AG04450 (cell line): Measurements from ENCODE around the gene BFAR. TPM values are rescaled to one million over a fixed set of nuclear protein-coding genes. Genes with fewer than 3 reads are reported as not detected.

Experiments used
- CTCF ChIA-PET: fragments of 300-600, 350-600 bp; formaldehyde crosslinking; extraction: SDS; loops from one replicate; lab custom pipeline; 2022; ENCODE audit warnings: antibody characterized with exemption, inconsistent platforms; lab: Charles Lee
- POLR2A ChIA-PET: fragments of 350-600 bp; formaldehyde crosslinking; extraction: SDS; loops from one replicate; lab custom pipeline; 2021; ENCODE audit warnings: antibody characterized with exemption, inconsistent platforms; lab: Yijun Ruan, JAX
- DNase-seq: peaks from one replicate; pipeline ENCODE4 v3.0.0-alpha.2; 2011; ENCODE audit warnings: low read depth, low spot score
- H3K27ac ChIP-seq: one replicate; pipeline ENCODE4 v1.5.1; 2012; ENCODE audit warnings: low read depth, low read length, control low read depth
- H3K27me3 ChIP-seq: one replicate; pipeline ENCODE4 v1.6.0; 2012; ENCODE audit warnings: low read length; ENCODE audit not compliant: control insufficient read depth, insufficient read depth
- H3K4me3 ChIP-seq: 2 replicates; pipeline ENCODE4 v1.5.1; 2011; ENCODE audit warnings: mild to moderate bottlenecking, low read depth, low read length, control low read depth
- H3K9me3 ChIP-seq: 2 replicates; pipeline ENCODE4 v1.5.1; 2012; ENCODE audit warnings: low read length; ENCODE audit not compliant: control insufficient read depth, insufficient read depth
- polyA minus RNA-seq: library from RNA; depleted of rRNA, polyadenylated mRNA; stranded (reverse); fragments of >200 nt; gene quantifications from 2 replicates; pipeline ENCODE4 v1.2.3, GENCODE V29; 2011; rRNA and poly(A)+ RNA removed
- polyA plus RNA-seq: library from polyadenylated mRNA; depleted of rRNA; stranded (reverse); fragments of >200 nt; gene quantifications from 2 replicates; pipeline ENCODE4 v1.2.3, GENCODE V29; 2011; rRNA removed
- TF ChIP-seq, protein P1 (sequence below): IDR thresholded peaks from 2 replicates; pipeline ENCODE4 v1.5.1; 2011; ENCODE audit warnings: low read depth, low read length, control low read depth, inconsistent platforms

The BFAR gene, protein sequence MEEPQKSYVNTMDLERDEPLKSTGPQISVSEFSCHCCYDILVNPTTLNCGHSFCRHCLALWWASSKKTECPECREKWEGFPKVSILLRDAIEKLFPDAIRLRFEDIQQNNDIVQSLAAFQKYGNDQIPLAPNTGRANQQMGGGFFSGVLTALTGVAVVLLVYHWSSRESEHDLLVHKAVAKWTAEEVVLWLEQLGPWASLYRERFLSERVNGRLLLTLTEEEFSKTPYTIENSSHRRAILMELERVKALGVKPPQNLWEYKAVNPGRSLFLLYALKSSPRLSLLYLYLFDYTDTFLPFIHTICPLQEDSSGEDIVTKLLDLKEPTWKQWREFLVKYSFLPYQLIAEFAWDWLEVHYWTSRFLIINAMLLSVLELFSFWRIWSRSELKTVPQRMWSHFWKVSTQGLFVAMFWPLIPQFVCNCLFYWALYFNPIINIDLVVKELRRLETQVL
- polyA plus RNA-seq (63.7 and 75.0 TPM in 2 replicates), polyA minus RNA-seq (51.7 and 57.6 TPM in 2 replicates)

DNA sequence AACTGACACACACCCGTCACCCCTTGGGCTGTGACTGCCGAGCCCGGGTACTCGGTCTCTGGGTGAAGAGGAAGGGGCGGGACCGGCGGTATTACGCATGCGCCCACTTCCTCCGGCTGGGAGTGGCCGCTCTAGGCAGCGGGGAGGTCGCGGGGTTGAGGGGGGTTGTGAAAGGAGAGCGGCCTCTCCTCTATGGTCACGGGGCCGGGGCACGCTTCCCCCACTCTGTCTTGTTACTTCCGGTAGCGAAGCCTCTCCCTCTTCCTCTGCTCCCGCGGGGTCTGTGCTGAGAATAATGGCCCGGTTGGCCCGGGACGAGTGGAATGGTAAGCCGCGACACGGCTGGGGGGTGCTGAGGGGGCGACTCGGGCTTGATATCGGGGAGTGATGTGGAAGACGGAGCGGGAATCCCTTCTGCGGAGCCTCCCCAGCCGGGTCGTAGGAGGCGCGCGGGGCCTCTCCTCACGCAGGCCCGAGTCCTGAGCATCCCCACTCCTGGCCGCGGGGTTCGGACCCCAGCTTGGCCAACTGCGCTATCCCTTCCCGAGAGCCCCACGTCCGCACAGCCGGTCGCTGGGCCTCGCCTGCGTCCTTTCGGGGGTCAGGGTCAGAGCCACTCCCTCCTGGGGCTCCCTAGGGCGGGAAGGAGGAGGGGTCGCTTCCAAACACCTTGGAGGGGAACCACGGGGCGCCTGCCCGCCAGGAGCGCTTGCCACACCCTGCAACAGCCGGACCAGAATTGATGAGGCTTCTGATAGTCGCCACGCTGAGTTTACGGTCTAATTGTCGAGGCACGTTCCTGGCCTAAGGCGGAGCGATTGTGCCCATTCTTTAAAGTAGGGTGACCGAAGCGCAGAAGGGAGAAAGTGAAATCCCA lies at the start of gene BFAR:
Gene BFAR (plus strand): TSS at position 259 of the 877 bp plus-strand sequence. CDS start 11,396 bp downstream, outside the sequence.
- ChIA-PET POLR2A (interaction anchor here (0.7 kb wide), 1 partner anchor 8 kb away, joined by 3 read pairs; no protein-coding TSS in a partner anchor), CTCF (no interaction called here)
- H3K27ac ChIP-seq = peak within 1 kb of the TSS; percentile 89
- peak; percentile 85 for DNase-seq
- H3K4me3 ChIP-seq = peak within 1 kb of the TSS; percentile 91
- H3K27me3 ChIP-seq = no peaks in the 10 kb centered on the region
- TF ChIP-seq, protein P1, sequence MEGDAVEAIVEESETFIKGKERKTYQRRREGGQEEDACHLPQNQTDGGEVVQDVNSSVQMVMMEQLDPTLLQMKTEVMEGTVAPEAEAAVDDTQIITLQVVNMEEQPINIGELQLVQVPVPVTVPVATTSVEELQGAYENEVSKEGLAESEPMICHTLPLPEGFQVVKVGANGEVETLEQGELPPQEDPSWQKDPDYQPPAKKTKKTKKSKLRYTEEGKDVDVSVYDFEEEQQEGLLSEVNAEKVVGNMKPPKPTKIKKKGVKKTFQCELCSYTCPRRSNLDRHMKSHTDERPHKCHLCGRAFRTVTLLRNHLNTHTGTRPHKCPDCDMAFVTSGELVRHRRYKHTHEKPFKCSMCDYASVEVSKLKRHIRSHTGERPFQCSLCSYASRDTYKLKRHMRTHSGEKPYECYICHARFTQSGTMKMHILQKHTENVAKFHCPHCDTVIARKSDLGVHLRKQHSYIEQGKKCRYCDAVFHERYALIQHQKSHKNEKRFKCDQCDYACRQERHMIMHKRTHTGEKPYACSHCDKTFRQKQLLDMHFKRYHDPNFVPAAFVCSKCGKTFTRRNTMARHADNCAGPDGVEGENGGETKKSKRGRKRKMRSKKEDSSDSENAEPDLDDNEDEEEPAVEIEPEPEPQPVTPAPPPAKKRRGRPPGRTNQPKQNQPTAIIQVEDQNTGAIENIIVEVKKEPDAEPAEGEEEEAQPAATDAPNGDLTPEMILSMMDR = no peak
- H3K9me3 ChIP-seq = no peaks in the 10 kb centered on the region; the same call in 1 of the 2 replicates

DNA sequence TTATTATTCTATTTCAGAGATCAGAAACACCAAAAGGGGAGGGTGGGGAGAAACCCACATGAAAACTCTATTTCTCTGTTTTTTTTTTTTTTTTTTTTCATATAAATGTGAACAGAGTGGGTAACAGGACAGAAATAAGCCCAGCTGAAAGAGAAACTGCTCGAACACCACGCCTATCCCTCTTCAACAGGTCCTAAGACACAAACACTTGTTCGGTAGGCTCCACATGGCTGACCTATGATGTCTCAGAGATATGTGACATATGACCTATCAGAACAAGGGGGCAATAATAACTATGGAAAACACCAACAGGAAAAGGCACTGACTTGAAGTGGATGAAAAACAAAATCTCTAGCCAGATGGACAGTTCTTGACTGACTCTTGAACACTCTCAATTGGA lies 47.5 kb upstream of the BFAR start:
- CTCF ChIA-PET = no interaction called here
- Histone ChIP-seq H3K27me3 (no peaks in the 10 kb centered on the region), H3K9me3 (no peaks in the 10 kb centered on the region), H3K4me3 (no peak overlapping the region), H3K27ac (no peak overlapping the region)
- TF ChIP-seq, protein P1 = no peak
- DNase-seq = no peak
- POLR2A ChIA-PET = no interaction called here

DNA sequence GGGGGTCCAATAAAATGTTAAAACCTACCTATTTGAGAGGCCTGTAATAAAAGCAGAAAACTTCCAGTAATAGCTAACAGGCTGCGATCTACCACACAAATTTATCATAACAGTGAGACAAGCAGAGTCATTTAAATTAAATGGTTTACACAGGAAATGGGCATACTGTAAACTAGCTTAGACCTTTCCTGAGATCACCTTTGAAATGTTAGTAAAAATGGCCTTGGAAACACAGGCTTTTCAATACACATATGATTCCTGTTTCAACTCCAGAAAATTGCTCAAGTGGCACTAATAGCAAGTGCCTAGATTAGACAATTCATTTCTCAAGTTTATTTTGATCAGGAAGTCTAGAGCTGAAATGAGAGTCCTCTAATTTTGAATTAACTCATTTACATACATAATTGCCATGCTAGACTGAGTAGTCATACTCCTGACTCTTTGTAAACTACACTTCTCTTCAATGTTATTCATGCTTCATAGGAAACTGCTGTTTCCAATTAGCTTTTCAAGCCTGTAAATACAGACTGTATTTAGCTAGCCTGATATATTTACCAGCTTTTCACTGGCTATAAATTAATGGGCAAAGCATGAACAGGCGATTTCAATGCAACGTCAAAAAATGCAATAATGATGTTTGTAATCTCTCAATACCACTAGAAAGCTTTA lies 46.0 kb upstream of the BFAR start:
- ChIA-PET POLR2A (interaction anchor here (0.6 to 0.8 kb wide), 2 partner anchors 43 to 1521 kb away, joined by 3 read pairs; partner anchors contain the start of gene PARN), CTCF (interaction anchor here (1.8 kb wide), 1 partner anchor 13 kb away, joined by 5 read pairs; no protein-coding TSS in a partner anchor)
- Histone ChIP-seq H3K9me3 (no peaks in the 10 kb centered on the region), H3K27ac (no peak overlapping the region), H3K27me3 (no peaks in the 10 kb centered on the region), H3K4me3 (no peak overlapping the region)
- no peak for DNase-seq
- TF ChIP-seq, protein P1 = no peak

DNA sequence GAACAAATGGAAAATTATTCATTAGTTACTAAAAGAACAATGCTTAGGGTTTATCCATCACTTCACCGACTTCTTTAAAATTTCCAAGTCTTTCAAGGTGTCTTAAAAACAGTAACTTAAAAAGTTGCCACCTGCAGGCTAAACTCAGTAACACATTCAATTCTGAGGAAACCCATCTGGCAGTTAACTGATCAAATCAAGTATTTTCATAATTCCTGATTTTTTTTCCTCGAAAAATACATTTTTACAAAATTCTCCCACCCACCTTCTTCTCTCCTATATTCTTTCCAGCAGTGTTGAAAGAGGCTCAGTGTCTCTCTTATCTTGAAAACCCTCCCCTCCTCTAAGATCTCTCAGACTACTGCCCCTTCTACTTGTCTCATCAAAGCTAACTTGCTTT lies 32.6 kb upstream of the BFAR start:
- Histone ChIP-seq H3K27ac (no peak overlapping the region), H3K4me3 (no peak overlapping the region), H3K27me3 (no peaks in the 10 kb centered on the region), H3K9me3 (no peaks in the 10 kb centered on the region)
- ChIA-PET POLR2A (no interaction called here), CTCF (interaction anchor here (0.7 to 2.4 kb wide), 9 partner anchors 8 to 352 kb away, joined by 3 to 9 read pairs (median 3); no protein-coding TSS in a partner anchor)
- TF ChIP-seq, protein P1 = peak; percentile 54
- no peak for DNase-seq
